Neural progenitor cell (in vitro differentiated cells): ENCODE results near the gene SLC4A9. TPM values are rescaled to one million over a fixed set of nuclear protein-coding genes. Genes with fewer than 3 reads are reported as not detected.

ENCODE experiments used
- DNase-seq: peaks from one replicate; pipeline ENCODE4 v3.0.0-alpha.2; 2016; ENCODE audit warnings: low spot score
- H2AFZ ChIP-seq: fragments of 200-600 bp; sonication (generic); replicated peaks from 2 replicates; pipeline ENCODE4 v1.6.1; 2016; ENCODE audit warnings: antibody characterized with exemption
- H3F3A ChIP-seq: fragments of 200-600 bp; sonication (generic); 2 replicates; pipeline ENCODE4 v1.6.1; 2016; ENCODE audit warnings: antibody characterized with exemption, low read depth
- H3K27ac ChIP-seq: fragments of 200-600 bp; sonication (generic); 2 replicates; pipeline ENCODE4 v1.5.1; 2016; ENCODE audit warnings: mild to moderate bottlenecking
- H3K27me3 ChIP-seq: fragments of 200-600 bp; sonication (generic); 2 replicates; pipeline ENCODE4 v1.6.1; 2016; ENCODE audit warnings: mild to moderate bottlenecking, moderate library complexity
- H3K36me3 ChIP-seq: fragments of 200-600 bp; sonication (generic); 2 replicates; pipeline ENCODE4 v1.5.1; 2016
- H3K4me1 ChIP-seq: fragments of 200-600 bp; sonication (generic); 2 replicates; pipeline ENCODE4 v1.6.1; 2016; ENCODE audit warnings: mixed run types
- H3K4me2 ChIP-seq: fragments of 200-600 bp; sonication (generic); 2 replicates; pipeline ENCODE4 v1.6.1; 2016
- H3K4me3 ChIP-seq: fragments of 200-600 bp; sonication (generic); 2 replicates; pipeline ENCODE4 v1.5.1; 2016
- H3K79me2 ChIP-seq: fragments of 200-600 bp; sonication (generic); 2 replicates; pipeline ENCODE4 v1.6.1; 2016; ENCODE audit warnings: low read depth
- H3K9ac ChIP-seq: fragments of 200-600 bp; sonication (generic); 2 replicates; pipeline ENCODE4 v1.6.1; 2016
- H3K9me3 ChIP-seq: fragments of 200-600 bp; sonication (generic); 2 replicates; pipeline ENCODE4 v1.5.1; 2016; ENCODE audit warnings: low read depth
- H4K20me1 ChIP-seq: fragments of 200-600 bp; sonication (generic); 2 replicates; pipeline ENCODE4 v1.6.1; 2016; ENCODE audit warnings: low read depth
- H3K27ac Mint-ChIP-seq: 3 replicates; pipeline ENCODE4 v1.8.0; 2021; ENCODE audit warnings: mixed read lengths
- H3K27me3 Mint-ChIP-seq: 2 replicates; pipeline ENCODE4 v1.8.0; 2022; ENCODE audit warnings: low read depth, mild to moderate bottlenecking, inconsistent platforms, moderate library complexity, mixed read lengths; ENCODE audit not compliant: insufficient read depth
- H3K36me3 Mint-ChIP-seq: 3 replicates; pipeline ENCODE4 v1.8.0; 2021; ENCODE audit warnings: mixed read lengths
- H3K4me1 Mint-ChIP-seq: 3 replicates; pipeline ENCODE4 v1.8.0; 2021; ENCODE audit warnings: mixed read lengths
- H3K4me3 Mint-ChIP-seq: 3 replicates; pipeline ENCODE4 v1.8.0; 2021; ENCODE audit warnings: mild to moderate bottlenecking, moderate library complexity, mixed read lengths
- H3K9me3 Mint-ChIP-seq: 3 replicates; pipeline ENCODE4 v1.8.0; 2020; ENCODE audit warnings: mixed read lengths
- CTCF ChIP-seq: fragments of 200-600 bp; sonication (generic); IDR thresholded peaks from 2 replicates; pipeline ENCODE4 v1.5.1; 2017; ENCODE audit warnings: antibody characterized with exemption, mild to moderate bottlenecking
- EZH2 ChIP-seq: fragments of 200-600 bp; sonication (generic); IDR thresholded peaks from 2 replicates; pipeline ENCODE4 v1.6.1; 2017; ENCODE audit warnings: antibody characterized with exemption, mild to moderate bottlenecking, moderate library complexity
- EZH2phosphoT487 ChIP-seq: fragments of 200-600 bp; sonication (generic); IDR thresholded peaks from 2 replicates; pipeline ENCODE4 v1.6.1; 2017; ENCODE audit warnings: antibody characterized with exemption
- total RNA-seq: library from RNA; depleted of rRNA; stranded (reverse); fragments of >200 nt; gene quantifications from 2 replicates; pipeline ENCODE4 v1.2.3, GENCODE V29; 2015; ENCODE audit warnings: low replicate concordance

The SLC4A9 gene
- total RNA-seq, 1 donor from 2014 or later = not detected

- H3K9ac ChIP-seq = no peak overlapping the region
- no peaks in the 10 kb centered on the region for H3K79me2 ChIP-seq
- DNase-seq = no peak
- Mint-ChIP-seq H3K36me3 (no peaks in the 10 kb centered on the region), H3K4me1 (peaks cover 6% of the 10 kb centered on the region), H3K27ac (no peak overlapping the region), H3K27me3 (peaks cover 7% of the 10 kb centered on the region), H3K4me3 (peak overlapping the region; percentile 73), H3K9me3 (no peaks in the 10 kb centered on the region)
- peaks cover 22% of the 10 kb centered on the region for H3K27me3 ChIP-seq
- no peak overlapping the region for H2AFZ ChIP-seq
- no peaks in the 10 kb centered on the region for H4K20me1 ChIP-seq
- H3K4me2 ChIP-seq = peak overlapping the region; percentile 80
- H3F3A ChIP-seq = peaks cover 15% of the 10 kb centered on the region
- H3K4me1 ChIP-seq = no peaks in the 10 kb centered on the region
- no peaks in the 10 kb centered on the region for H3K36me3 ChIP-seq
- no peak for TF ChIP-seq EZH2
- no peak for TF ChIP-seq EZH2phosphoT487
- TF ChIP-seq CTCF = no peak
- H3K9me3 ChIP-seq = no peaks in the 10 kb centered on the region
- H3K27ac ChIP-seq = no peak overlapping the region
- no peak overlapping the region for H3K4me3 ChIP-seq
These were observed 15.1 kb upstream of the SLC4A9 start for GRCh38 chr5:140344683-140345423.

GRCh38 chr5:140345919-140346347 is 14.1 kb upstream of the SLC4A9 start:
- Histone ChIP-seq H4K20me1 (no peaks in the 10 kb centered on the region), H3F3A (peaks cover 15% of the 10 kb centered on the region), H3K4me2 (peak overlapping the region; percentile 80), H3K79me2 (no peaks in the 10 kb centered on the region), H3K4me1 (no peaks in the 10 kb centered on the region), H3K27me3 (peaks cover 22% of the 10 kb centered on the region), H3K9ac (no peak overlapping the region), H3K27ac (no peak overlapping the region), H2AFZ (peak overlapping the region; percentile 80), H3K4me3 (peak overlapping the region; percentile 59), H3K36me3 (no peaks in the 10 kb centered on the region), H3K9me3 (no peaks in the 10 kb centered on the region)
- TF ChIP-seq EZH2phosphoT487 (no peak), EZH2 (no peak), CTCF (peak; percentile 47)
- Mint-ChIP-seq H3K27me3 (peaks cover 7% of the 10 kb centered on the region), H3K4me1 (peaks cover 6% of the 10 kb centered on the region), H3K36me3 (no peaks in the 10 kb centered on the region), H3K9me3 (no peaks in the 10 kb centered on the region), H3K27ac (no peak overlapping the region), H3K4me3 (peak overlapping the region; percentile 83)
- DNase-seq = peak; percentile 85

- peaks cover 15% of the 10 kb centered on the region for H3F3A ChIP-seq
- no peaks in the 10 kb centered on the region for H3K36me3 Mint-ChIP-seq
- peak within 1 kb of the TSS; percentile 85 for H3K4me3 Mint-ChIP-seq
- H3K79me2 ChIP-seq = no peaks in the 10 kb centered on the region
- no peak within 1 kb of the TSS for H3K27ac ChIP-seq
- no peaks in the 10 kb centered on the region for H3K9me3 ChIP-seq
- H3K4me1 Mint-ChIP-seq = peaks cover 8% of the 10 kb centered on the region
- peak within 1 kb of the TSS; percentile 80 for H3K4me2 ChIP-seq
- H3K4me1 ChIP-seq = no peaks in the 10 kb centered on the region
- TF ChIP-seq EZH2 = peak; percentile 45
- TF ChIP-seq CTCF = peak; percentile 64
- no peak for TF ChIP-seq EZH2phosphoT487
- DNase-seq = peak; percentile 97
- no peak within 1 kb of the TSS for H3K27ac Mint-ChIP-seq
- H3K36me3 ChIP-seq = no peaks in the 10 kb centered on the region
- peaks cover 7% of the 10 kb centered on the region for H3K27me3 Mint-ChIP-seq
- peak within 1 kb of the TSS; percentile 59 for H3K4me3 ChIP-seq
- no peaks in the 10 kb centered on the region for H3K9me3 Mint-ChIP-seq
- no peak within 1 kb of the TSS for H3K9ac ChIP-seq
- peaks cover 22% of the 10 kb centered on the region for H3K27me3 ChIP-seq
- H2AFZ ChIP-seq = peak within 1 kb of the TSS; percentile 80
- H4K20me1 ChIP-seq = no peaks in the 10 kb centered on the region
These were observed 13.4 kb upstream of the SLC4A9 start, which contains the start of gene HBEGF for GRCh38 chr5:140346348-140347221. TSS of gene HBEGF (minus strand) at chr5:140346603. CDS start at chr5:140346328, 275 bp downstream.
